SK-N-SH (cell line): ENCODE measurements around the gene GIN1. TPM values are rescaled to one million over a fixed set of nuclear protein-coding genes. Genes with fewer than 3 reads are reported as not detected.

Source experiments
- CTCF ChIA-PET: fragments of 300-600, 350-600 bp; formaldehyde crosslinking; extraction: SDS; loops from one replicate; lab custom pipeline; 2021; lab: Yijun Ruan, JAX
- POLR2A ChIA-PET: fragments of 350-600 bp; sonication (Branson Sonifier 250); formaldehyde crosslinking; extraction: SDS; loops from one replicate; lab custom pipeline; 2020; ENCODE audit warnings: antibody characterized with exemption, inconsistent platforms; lab: Yijun Ruan, JAX
- DNase-seq: peaks from one replicate; pipeline ENCODE4 v3.0.0; 2012
- H2AFZ ChIP-seq: fragments of 200-600 bp; sonication (generic); 2 replicates; pipeline ENCODE4 v1.8.1; 2016; ENCODE audit warnings: antibody characterized with exemption, mild to moderate bottlenecking, low read depth
- H3F3A ChIP-seq: fragments of 200-600 bp; sonication (generic); replicated peaks from 2 replicates; pipeline ENCODE3; 2016; ENCODE audit warnings: antibody characterized with exemption, mild to moderate bottlenecking; ENCODE audit not compliant: insufficient read depth
- H3K27ac ChIP-seq, 2 experiments: fragments of 200-500 bp in 1 of 2; fragments of 200-600 bp in 1 of 2; sonication (Bioruptor generic) in 1 of 2; sonication (generic), shearing (Covaris generic) in 1 of 2; 2 replicates each; pipeline versions ENCODE4 v1.5.1 to v1.6.1; 2014 to 2016; ENCODE audit warnings: low read depth in 2 of 2, inconsistent platforms in 1 of 2, low read length in 1 of 2, mild to moderate bottlenecking in 1 of 2, mixed read lengths in 1 of 2
- H3K27me3 ChIP-seq: fragments of 200-600 bp; sonication (generic), shearing (Covaris generic); 2 replicates; pipeline ENCODE4 v1.6.1; 2016; ENCODE audit warnings: mixed run types; ENCODE audit not compliant: insufficient read depth
- H3K36me3 ChIP-seq, 2 experiments: fragments of 200-500 bp in 1 of 2; fragments of 200-600 bp in 1 of 2; sonication (Bioruptor generic) in 1 of 2; sonication (generic) in 1 of 2; replicated peaks in 1 of 2; 2 replicates each; pipeline versions ENCODE3 to v1.5.1; 2014 to 2016; ENCODE audit warnings: low read length in 1 of 2, mild to moderate bottlenecking in 1 of 2; ENCODE audit not compliant: insufficient read depth in 2 of 2, control insufficient read depth in 1 of 2
- H3K4me1 ChIP-seq, 2 experiments: fragments of 200-500 bp in 1 of 2; fragments of 200-600 bp in 1 of 2; sonication (Bioruptor generic) in 1 of 2; sonication (generic), shearing (Covaris generic) in 1 of 2; 2 replicates each; pipeline versions ENCODE4 v1.5.1 to v1.6.1; 2014 to 2016; ENCODE audit warnings: low read depth in 1 of 2, low read length in 1 of 2, mixed run types in 1 of 2; ENCODE audit not compliant: insufficient read depth in 2 of 2, control insufficient read depth in 1 of 2
- H3K4me2 ChIP-seq: fragments of 200-600 bp; sonication (generic), shearing (Covaris generic); 2 replicates; pipeline ENCODE4 v1.6.1; 2017; ENCODE audit warnings: mixed run types
- H3K4me3 ChIP-seq, 2 experiments: fragments of 200-500 bp in 1 of 2; fragments of 200-600 bp in 1 of 2; sonication (Bioruptor generic) in 1 of 2; sonication (generic), shearing (Covaris generic) in 1 of 2; 2 replicates each; pipeline versions ENCODE4 v1.5.1 to v1.8.1; 2014 to 2016; ENCODE audit warnings: low read depth in 2 of 2, inconsistent platforms in 1 of 2, low read length in 1 of 2, mild to moderate bottlenecking in 1 of 2, mixed read lengths in 1 of 2, moderate library complexity in 1 of 2
- H3K79me2 ChIP-seq: fragments of 200-600 bp; sonication (generic); 2 replicates; pipeline ENCODE4 v1.8.1; 2017; ENCODE audit warnings: mild to moderate bottlenecking; ENCODE audit not compliant: insufficient read depth
- H3K9ac ChIP-seq: fragments of 200-600 bp; sonication (generic); 2 replicates; pipeline ENCODE4 v1.6.1; 2017; ENCODE audit warnings: mixed run types
- H3K9me2 ChIP-seq: fragments of 200-600 bp; sonication (generic); 2 replicates; pipeline ENCODE4 v1.6.1; 2017; ENCODE audit warnings: mixed run types
- H3K9me3 ChIP-seq: fragments of 200-600 bp; sonication (generic); 2 replicates; pipeline ENCODE4 v1.6.1; 2017; ENCODE audit warnings: mixed run types, mild to moderate bottlenecking, moderate library complexity
- H4K20me1 ChIP-seq: fragments of 200-600 bp; sonication (generic); 2 replicates; pipeline ENCODE4 v1.6.1; 2017; ENCODE audit warnings: mild to moderate bottlenecking, mixed run types; ENCODE audit not compliant: insufficient read depth
- CHD2 ChIP-seq: fragments of 150-350 bp; IDR thresholded peaks from 2 replicates; pipeline ENCODE4 v1.6.1; 2018; ENCODE audit warnings: low read length; ENCODE audit not compliant: partially characterized antibody
- EP300 ChIP-seq, 2 experiments: IDR thresholded peaks; 2 replicates each; pipeline versions ENCODE4 v1.4.0 to v1.6.1; 2012; ENCODE audit warnings: borderline replicate concordance in 1 of 2, low read depth in 1 of 2, low read length in 1 of 2
- FOSL2 ChIP-seq: IDR thresholded peaks from 2 replicates; pipeline ENCODE4 v1.4.0; 2012; ENCODE audit warnings: low read depth, mild to moderate bottlenecking, moderate library complexity, borderline replicate concordance
- FOXJ3 ChIP-seq: sonication (generic); formaldehyde crosslinking; IDR thresholded peaks from 2 replicates; pipeline ENCODE4 v1.5.1; 2020; ENCODE audit warnings: mild to moderate bottlenecking, missing genetic modification reagents
- FOXM1 ChIP-seq: IDR thresholded peaks from 2 replicates; pipeline ENCODE4 v1.4.0; 2012; ENCODE audit warnings: low read depth, mild to moderate bottlenecking
- GABPA ChIP-seq: IDR thresholded peaks from 2 replicates; pipeline ENCODE4 v1.4.0; 2012; ENCODE audit warnings: low read depth, mild to moderate bottlenecking
- IRF3 ChIP-seq: fragments of 150-350 bp; IDR thresholded peaks from 2 replicates; pipeline ENCODE4 v1.6.1; 2016; ENCODE audit warnings: mild to moderate bottlenecking, low read depth, low read length
- JUND ChIP-seq: IDR thresholded peaks from 2 replicates; pipeline ENCODE4 v1.4.0; 2012
- MXI1 ChIP-seq: IDR thresholded peaks from 2 replicates; pipeline ENCODE4 v1.6.1; 2012; ENCODE audit warnings: mild to moderate bottlenecking, low read depth, low read length, improper control_type of control experiment
- NFIC ChIP-seq: IDR thresholded peaks from 2 replicates; pipeline ENCODE4 v1.4.0; 2012; ENCODE audit warnings: borderline replicate concordance
- PBX3 ChIP-seq: IDR thresholded peaks from 2 replicates; pipeline ENCODE4; 2012
- POLR2AphosphoS5 ChIP-seq: IDR thresholded peaks from 2 replicates; pipeline ENCODE4 v1.6.1; 2012; ENCODE audit warnings: low read depth, low read length
- RCOR1 ChIP-seq: fragments of 150-350 bp; IDR thresholded peaks from 2 replicates; pipeline ENCODE4 v1.6.1; 2017; ENCODE audit warnings: antibody characterized with exemption, low read length
- RXRA ChIP-seq: IDR thresholded peaks from 2 replicates; pipeline ENCODE4 v1.4.0; 2012; ENCODE audit warnings: low read depth, mild to moderate bottlenecking, borderline replicate concordance
- TAF1 ChIP-seq: IDR thresholded peaks from 2 replicates; pipeline ENCODE4 v1.6.1; 2012; ENCODE audit warnings: low read depth, mild to moderate bottlenecking, low read length, moderate library complexity, borderline replicate concordance
- TEAD4 ChIP-seq: IDR thresholded peaks from 2 replicates; pipeline ENCODE4 v1.4.0; 2012; ENCODE audit warnings: mild to moderate bottlenecking, borderline replicate concordance; ENCODE audit not compliant: insufficient read depth
- YY1 ChIP-seq: IDR thresholded peaks from 2 replicates; pipeline ENCODE4 v1.4.0; 2012; ENCODE audit warnings: low read depth, mild to moderate bottlenecking
- WGBS: methylation state at CpG from one replicate; pipeline ENCODE4 v1.1.6; 2017; ENCODE audit warnings: low lambda C conversion rate; 5-methylcytosine and 5-hydroxymethylcytosine counted together
- polyA plus RNA-seq, 3 experiments: library from polyadenylated mRNA; depleted of rRNA; stranded (reverse); fragments of >200 nt; gene quantifications; 2 replicates each; pipeline ENCODE4 v1.2.3, GENCODE V29; 2012
- TF ChIP-seq, protein P1 (sequence below): fragments of 150-350 bp; IDR thresholded peaks from 2 replicates; pipeline ENCODE4 v1.6.1; 2017; ENCODE audit warnings: antibody characterized with exemption, low read length, low read depth, borderline replicate concordance
- TF ChIP-seq, protein P2 (sequence below): IDR thresholded peaks from 2 replicates; pipeline ENCODE4 v1.4.0; 2012; ENCODE audit warnings: low read depth

GIN1 gene
- polyA plus RNA-seq, 1 of the 3 experiments (the other 2 are of a cell fraction) = 1.3 TPM

DNA sequence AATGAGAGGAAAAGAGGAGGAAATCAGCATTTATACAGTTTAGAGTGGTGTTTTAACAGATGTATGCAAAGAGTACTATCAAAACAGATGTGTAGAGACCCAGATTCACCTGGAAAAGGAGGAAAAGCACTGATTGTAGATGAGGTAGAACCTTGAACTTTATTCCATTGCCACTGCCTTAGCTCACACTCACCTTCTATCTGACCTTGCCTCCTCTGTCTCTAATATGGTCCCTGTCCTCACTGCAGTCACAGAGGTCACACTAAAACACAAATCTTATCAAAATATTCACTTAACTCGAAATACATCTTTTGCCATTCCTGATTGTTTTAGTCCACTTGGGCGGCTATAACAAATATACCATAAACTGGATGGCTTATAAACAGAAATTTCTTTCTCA is 7.0 kb downstream of the GIN1 start (continued):
- TF ChIP-seq MXI1 = no peak
- no peak for TF ChIP-seq YY1
- TF ChIP-seq EP300 (IDR thresholded peaks at IDR 0.05; ENCODE audit: borderline replicate concordance in 1 of 2, low read depth in 1 of 2, low read length in 1 of 2) = no peak

DNA sequence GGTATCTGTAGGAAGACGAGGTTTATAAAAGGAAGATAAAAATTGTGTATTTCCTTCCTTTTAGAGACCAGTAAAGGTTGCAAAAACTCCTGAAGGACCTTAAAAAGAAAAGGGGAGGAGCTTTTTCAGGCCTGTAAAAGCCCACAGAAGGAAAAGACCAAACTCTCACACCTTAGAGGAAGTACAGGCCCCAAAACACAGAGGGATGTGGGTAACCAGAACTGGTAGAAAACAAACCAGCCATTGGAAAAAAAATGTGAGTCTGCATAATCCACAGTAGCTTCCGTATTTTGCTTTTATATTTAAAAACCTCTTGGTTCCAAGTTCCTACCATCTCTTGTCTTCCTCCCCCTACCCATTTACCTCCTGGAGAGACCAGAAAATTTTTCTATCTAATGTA is 8.5 kb downstream of the GIN1 start:
- no peak for TF ChIP-seq FOSL2
- no peak for TF ChIP-seq RCOR1
- no peak for TF ChIP-seq FOXM1
- no peak for TF ChIP-seq POLR2AphosphoS5
- TF ChIP-seq JUND = no peak
- no peak for TF ChIP-seq TEAD4
- TF ChIP-seq, protein P1, sequence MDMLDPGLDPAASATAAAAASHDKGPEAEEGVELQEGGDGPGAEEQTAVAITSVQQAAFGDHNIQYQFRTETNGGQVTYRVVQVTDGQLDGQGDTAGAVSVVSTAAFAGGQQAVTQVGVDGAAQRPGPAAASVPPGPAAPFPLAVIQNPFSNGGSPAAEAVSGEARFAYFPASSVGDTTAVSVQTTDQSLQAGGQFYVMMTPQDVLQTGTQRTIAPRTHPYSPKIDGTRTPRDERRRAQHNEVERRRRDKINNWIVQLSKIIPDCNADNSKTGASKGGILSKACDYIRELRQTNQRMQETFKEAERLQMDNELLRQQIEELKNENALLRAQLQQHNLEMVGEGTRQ = no peak
- no peak for TF ChIP-seq FOXJ3 (CRISPR knock-in tag)
- TF ChIP-seq GABPA = no peak
- no peak for TF ChIP-seq CHD2
- TF ChIP-seq NFIC = no peak
- TF ChIP-seq TAF1 = no peak
- TF ChIP-seq, protein P2, sequence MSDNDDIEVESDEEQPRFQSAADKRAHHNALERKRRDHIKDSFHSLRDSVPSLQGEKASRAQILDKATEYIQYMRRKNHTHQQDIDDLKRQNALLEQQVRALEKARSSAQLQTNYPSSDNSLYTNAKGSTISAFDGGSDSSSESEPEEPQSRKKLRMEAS = no peak
- TF ChIP-seq PBX3 = no peak
- no peak for TF ChIP-seq RXRA
- TF ChIP-seq IRF3 = no peak
- no peak for TF ChIP-seq MXI1
- Histone ChIP-seq H3K9ac (no peak overlapping the region), H3K4me3 (no peak overlapping the region), H2AFZ (no peak overlapping the region), H4K20me1 (no peaks in the 10 kb centered on the region), H3K79me2 (peaks cover 21% of the 10 kb centered on the region), H3K4me1 (no peaks in the 10 kb centered on the region; a peak in 1 of 4 replicates), H3K9me2 (no peaks in the 10 kb centered on the region), H3F3A (no peaks in the 10 kb centered on the region), H3K36me3 (peaks cover 0 to 2% of the 10 kb centered on the region in 2 experiments), H3K9me3 (no peaks in the 10 kb centered on the region), H3K27ac (no peak overlapping the region), H3K27me3 (no peaks in the 10 kb centered on the region), H3K4me2 (no peak overlapping the region)
- CTCF ChIA-PET = no interaction called here
- POLR2A ChIA-PET = no interaction called here
- DNase-seq = no peak
- 96% methylated on average over 2 of the region's 2 CpGs for WGBS
